ENCODE data around the gene LGALS3BP.

The LGALS3BP gene

GRCh38 chr17:78934681-78935418 lies 44.9 kb downstream of the LGALS3BP start:
- DNase-seq = no peak

- no peak for DNase-seq
These were observed 45.7 kb downstream of the LGALS3BP start for GRCh38 chr17:78933959-78934568.

GRCh38 chr17:78933025-78933958 lies 46.4 kb downstream of the LGALS3BP start:
- DNase-seq = no peak

- DNase-seq = no peak
These were observed 49.6 kb downstream of the LGALS3BP start for GRCh38 chr17:78929908-78930775.

GRCh38 chr17:78925662-78926555 lies 53.8 kb downstream of the LGALS3BP start:
- DNase-seq = no peak

GRCh38 chr17:78925234-78925633 lies 54.5 kb downstream of the LGALS3BP start, which contains the start of gene TIMP2:
TIMP2 (minus strand) TSS chr17:78925387; CDS start chr17:78925088, 299 bp downstream.
- DNase-seq = no peak

GRCh38 chr17:78924481-78925151 lies 55.1 kb downstream of the LGALS3BP start:
- no peak for DNase-seq

GRCh38 chr17:78923660-78924453 lies 55.9 kb downstream of the LGALS3BP start:
- no peak for DNase-seq

GRCh38 chr17:78922816-78923498 lies 56.8 kb downstream of the LGALS3BP start:
- no peak for DNase-seq

- no peak for DNase-seq
These were observed 58.2 kb downstream of the LGALS3BP start for GRCh38 chr17:78921437-78921971.

Measured in cortex of kidney (tissue), 1 donor.